HepG2 (cell line): Measurements from ENCODE around the gene BST1. TPM values are rescaled to one million over a fixed set of nuclear protein-coding genes. Genes with fewer than 3 reads are reported as not detected.

ENCODE experiments used
- CTCF ChIP-seq: sonication (generic); formaldehyde crosslinking; IDR thresholded peaks from 2 replicates; pipeline ENCODE4 v1.5.0; 2020; ENCODE audit warnings: mild to moderate bottlenecking, missing genetic modification reagents, moderate library complexity
- DR1 ChIP-seq: sonication (generic); formaldehyde crosslinking; IDR thresholded peaks from 2 replicates; pipeline ENCODE4 v1.8.0; 2021; ENCODE audit warnings: mild to moderate bottlenecking, missing genetic modification reagents, inconsistent platforms
- FOXC1 ChIP-seq: sonication (generic); formaldehyde crosslinking; IDR thresholded peaks from 2 replicates; pipeline ENCODE4 v1.8.0; 2022; ENCODE audit warnings: mild to moderate bottlenecking, missing genetic modification reagents, borderline replicate concordance
- FOXJ3 ChIP-seq: sonication (generic); formaldehyde crosslinking; IDR thresholded peaks from 2 replicates; pipeline ENCODE4 v1.4.0; 2020; ENCODE audit warnings: missing genetic modification reagents, mild to moderate bottlenecking, borderline replicate concordance
- HOXA9 ChIP-seq: sonication (generic); formaldehyde crosslinking; IDR thresholded peaks from 2 replicates; pipeline ENCODE4 v1.8.1; 2022; ENCODE audit warnings: missing genetic modification reagents, mild to moderate bottlenecking, moderate library complexity, borderline replicate concordance
- KDM2A ChIP-seq: sonication (generic); formaldehyde crosslinking; IDR thresholded peaks from 2 replicates; pipeline ENCODE4 v1.4.0; 2020; ENCODE audit warnings: low read depth, missing genetic modification reagents, borderline replicate concordance
- MAFF ChIP-seq: IDR thresholded peaks from 2 replicates; pipeline ENCODE4 v1.6.1; 2011; ENCODE audit warnings: low read depth, low read length, improper control_type of control experiment
- NR0B2 ChIP-seq: sonication (generic); formaldehyde crosslinking; IDR thresholded peaks from 2 replicates; pipeline ENCODE4 v1.4.0; 2020; ENCODE audit warnings: mild to moderate bottlenecking, missing genetic modification reagents
- SRSF1 ChIP-seq: fragments of 200-400 bp; formaldehyde crosslinking; optimal IDR thresholded peaks from 2 replicates; pipeline ENCODE3; 2017; ENCODE audit warnings: mild to moderate bottlenecking, low read depth, low read length, moderate library complexity
- ZFP41 ChIP-seq: sonication (generic); formaldehyde crosslinking; IDR thresholded peaks from 2 replicates; pipeline ENCODE4 v1.4.0; 2020; ENCODE audit warnings: mild to moderate bottlenecking, missing genetic modification reagents, borderline replicate concordance
- ZMAT3 ChIP-seq: sonication (generic); formaldehyde crosslinking; conservative IDR thresholded peaks from 2 replicates; pipeline ENCODE4 v1.7.0; 2021; ENCODE audit warnings: missing genetic modification reagents
- ZNF256 ChIP-seq: sonication (generic); formaldehyde crosslinking; conservative IDR thresholded peaks from 2 replicates; pipeline ENCODE4 v1.4.0; 2020; ENCODE audit warnings: missing genetic modification reagents
- ZNF510 ChIP-seq: sonication (generic); formaldehyde crosslinking; IDR thresholded peaks from 2 replicates; pipeline ENCODE4 v1.4.0; 2020; ENCODE audit warnings: low read depth, mild to moderate bottlenecking, missing genetic modification reagents
- ZNF674 ChIP-seq: sonication (generic); formaldehyde crosslinking; IDR thresholded peaks from 2 replicates; pipeline ENCODE4 v1.5.0; 2020; ENCODE audit warnings: low read depth, mild to moderate bottlenecking, missing genetic modification reagents
- ZNF691 ChIP-seq: sonication (generic); formaldehyde crosslinking; IDR thresholded peaks from 2 replicates; pipeline ENCODE4 v1.4.0; 2020; ENCODE audit warnings: missing genetic modification reagents, low read depth, mild to moderate bottlenecking, borderline replicate concordance
- ZNF773 ChIP-seq: sonication (generic); formaldehyde crosslinking; IDR thresholded peaks from 2 replicates; pipeline ENCODE4 v1.4.0; 2020; ENCODE audit warnings: missing genetic modification reagents, borderline replicate concordance
- polyA plus RNA-seq, 8 experiments: library from polyadenylated mRNA; depleted of rRNA in 3 of 8; stranded (reverse) in 7 of 8; unstranded in 1 of 8; fragments of >200 nt; fragmentation: Illumina TruSeq in 4 of 8; extraction: Trizol in 4 of 8; gene quantifications; 2 replicates each; pipeline versions ENCODE4 v1.2.1 to v1.2.3, GENCODE V29; 2011 to 2016; ENCODE audit warnings: low read depth in 4 of 8, missing spikeins in 1 of 8, mixed read lengths in 1 of 8; ENCODE audit not compliant: insufficient read depth in 1 of 8
- total RNA-seq, 5 experiments: library from RNA; depleted of rRNA; stranded (reverse); fragments of >200 nt; fragmentation: Illumina TruSeq; extraction: Trizol; gene quantifications; 2 replicates each; pipeline ENCODE4 v1.2.3, GENCODE V29; 2016; ENCODE audit warnings: low read depth in 1 of 5
- TF ChIP-seq, protein P1 (sequence below): sonication (generic); formaldehyde crosslinking; IDR thresholded peaks from 2 replicates; pipeline ENCODE4 v1.9.0; 2022; ENCODE audit warnings: low read depth, missing genetic modification reagents
- TF ChIP-seq, protein P2 (sequence below): sonication (generic); formaldehyde crosslinking; IDR thresholded peaks from 2 replicates; pipeline ENCODE4 v1.8.1; 2023; ENCODE audit warnings: mild to moderate bottlenecking, missing genetic modification reagents
- TF ChIP-seq, protein P3 (sequence below): sonication (generic); formaldehyde crosslinking; IDR thresholded peaks from 2 replicates; pipeline ENCODE4 v1.5.0; 2020; ENCODE audit warnings: missing genetic modification reagents, mild to moderate bottlenecking, borderline replicate concordance

The BST1 gene
- total and polyA plus RNA-seq, 2 of the 13 experiments (the other 11 are each of a cell fraction or from before 2014, with no cell fraction given) = 0.09 to 0.49 TPM

- 0 out of 2 replicates have a peak, but pooled peaks have one; percentile 42 for TF ChIP-seq DR1 (CRISPR knock-in tag)
- TF ChIP-seq KDM2A = peak; percentile 83
- TF ChIP-seq NR0B2 = peak; percentile 63
- no peak for TF ChIP-seq ZNF691 (CRISPR knock-in tag)
- TF ChIP-seq, protein P1, sequence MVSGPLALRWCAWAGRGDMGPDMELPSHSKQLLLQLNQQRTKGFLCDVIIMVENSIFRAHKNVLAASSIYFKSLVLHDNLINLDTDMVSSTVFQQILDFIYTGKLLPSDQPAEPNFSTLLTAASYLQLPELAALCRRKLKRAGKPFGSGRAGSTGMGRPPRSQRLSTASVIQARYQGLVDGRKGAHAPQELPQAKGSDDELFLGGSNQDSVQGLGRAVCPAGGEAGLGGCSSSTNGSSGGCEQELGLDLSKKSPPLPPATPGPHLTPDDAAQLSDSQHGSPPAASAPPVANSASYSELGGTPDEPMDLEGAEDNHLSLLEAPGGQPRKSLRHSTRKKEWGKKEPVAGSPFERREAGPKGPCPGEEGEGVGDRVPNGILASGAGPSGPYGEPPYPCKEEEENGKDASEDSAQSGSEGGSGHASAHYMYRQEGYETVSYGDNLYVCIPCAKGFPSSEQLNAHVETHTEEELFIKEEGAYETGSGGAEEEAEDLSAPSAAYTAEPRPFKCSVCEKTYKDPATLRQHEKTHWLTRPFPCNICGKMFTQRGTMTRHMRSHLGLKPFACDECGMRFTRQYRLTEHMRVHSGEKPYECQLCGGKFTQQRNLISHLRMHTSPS (CRISPR knock-in tag) = 0 out of 2 replicates have a peak, but pooled peaks have one; percentile 47
- peak; percentile 83 for TF ChIP-seq FOXC1 (CRISPR knock-in tag)
- no peak for TF ChIP-seq ZNF674 (CRISPR knock-in tag)
- no peak for TF ChIP-seq ZNF773 (CRISPR knock-in tag)
- no peak for TF ChIP-seq FOXJ3 (CRISPR knock-in tag)
- TF ChIP-seq HOXA9 = no peak
- no peak; the same call in none of the 2 replicates for TF ChIP-seq ZNF256 (CRISPR knock-in tag)
- peak; percentile 23; the same call in 1 of the 2 replicates for TF ChIP-seq CTCF (CRISPR knock-in tag)
- TF ChIP-seq MAFF = no peak
- no peak for TF ChIP-seq SRSF1
- peak; percentile 50; the same call in 1 of the 2 replicates for TF ChIP-seq ZMAT3 (CRISPR knock-in tag)
- no peak for TF ChIP-seq ZFP41 (CRISPR knock-in tag)
- TF ChIP-seq, protein P2, sequence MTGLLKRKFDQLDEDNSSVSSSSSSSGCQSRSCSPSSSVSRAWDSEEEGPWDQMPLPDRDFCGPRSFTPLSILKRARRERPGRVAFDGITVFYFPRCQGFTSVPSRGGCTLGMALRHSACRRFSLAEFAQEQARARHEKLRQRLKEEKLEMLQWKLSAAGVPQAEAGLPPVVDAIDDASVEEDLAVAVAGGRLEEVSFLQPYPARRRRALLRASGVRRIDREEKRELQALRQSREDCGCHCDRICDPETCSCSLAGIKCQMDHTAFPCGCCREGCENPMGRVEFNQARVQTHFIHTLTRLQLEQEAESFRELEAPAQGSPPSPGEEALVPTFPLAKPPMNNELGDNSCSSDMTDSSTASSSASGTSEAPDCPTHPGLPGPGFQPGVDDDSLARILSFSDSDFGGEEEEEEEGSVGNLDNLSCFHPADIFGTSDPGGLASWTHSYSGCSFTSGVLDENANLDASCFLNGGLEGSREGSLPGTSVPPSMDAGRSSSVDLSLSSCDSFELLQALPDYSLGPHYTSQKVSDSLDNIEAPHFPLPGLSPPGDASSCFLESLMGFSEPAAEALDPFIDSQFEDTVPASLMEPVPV (CRISPR knock-in tag) = 0 out of 2 replicates have a peak, but pooled peaks have one; percentile 77
- TF ChIP-seq ZNF510 = no peak
- TF ChIP-seq, protein P3, sequence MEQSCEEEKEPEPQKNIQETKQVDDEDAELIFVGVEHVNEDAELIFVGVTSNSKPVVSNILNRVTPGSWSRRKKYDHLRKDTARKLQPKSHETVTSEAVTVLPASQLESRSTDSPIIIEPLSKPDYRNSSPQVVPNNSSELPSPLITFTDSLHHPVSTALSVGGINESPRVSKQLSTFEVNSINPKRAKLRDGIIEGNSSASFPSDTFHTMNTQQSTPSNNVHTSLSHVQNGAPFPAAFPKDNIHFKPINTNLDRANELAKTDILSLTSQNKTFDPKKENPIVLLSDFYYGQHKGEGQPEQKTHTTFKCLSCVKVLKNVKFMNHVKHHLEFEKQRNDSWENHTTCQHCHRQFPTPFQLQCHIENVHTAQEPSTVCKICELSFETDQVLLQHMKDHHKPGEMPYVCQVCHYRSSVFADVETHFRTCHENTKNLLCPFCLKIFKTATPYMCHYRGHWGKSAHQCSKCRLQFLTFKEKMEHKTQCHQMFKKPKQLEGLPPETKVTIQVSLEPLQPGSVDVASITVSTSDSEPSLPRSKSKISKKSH (CRISPR knock-in tag) = no peak; the same call in 1 of the 2 replicates
Observed at GRCh38 chr4:15655223-15656037, 47.4 kb upstream of the BST1 start, which contains the start of gene FBXL5 (continued).
